HG02852 (cell line): ENCODE measurements around the gene CTNNA1.

Experiments
- ATAC-seq: cut with Tn5 transposase; IDR thresholded peaks from one replicate; pipeline ENCODE4 v1.9.1; 2021; ENCODE audit warnings: mild to moderate bottlenecking, moderate library complexity; ENCODE audit not compliant: unreplicated experiment

The CTNNA1 gene

GRCh38 chr5:138961221-138961620 is 208.0 kb downstream of the CTNNA1 start:
- no peak for ATAC-seq

GRCh38 chr5:138961729-138962128 is 208.5 kb downstream of the CTNNA1 start:
- no peak for ATAC-seq

- ATAC-seq = no peak
These were observed 209.6 kb downstream of the CTNNA1 start for GRCh38 chr5:138962614-138963370.

DNA sequence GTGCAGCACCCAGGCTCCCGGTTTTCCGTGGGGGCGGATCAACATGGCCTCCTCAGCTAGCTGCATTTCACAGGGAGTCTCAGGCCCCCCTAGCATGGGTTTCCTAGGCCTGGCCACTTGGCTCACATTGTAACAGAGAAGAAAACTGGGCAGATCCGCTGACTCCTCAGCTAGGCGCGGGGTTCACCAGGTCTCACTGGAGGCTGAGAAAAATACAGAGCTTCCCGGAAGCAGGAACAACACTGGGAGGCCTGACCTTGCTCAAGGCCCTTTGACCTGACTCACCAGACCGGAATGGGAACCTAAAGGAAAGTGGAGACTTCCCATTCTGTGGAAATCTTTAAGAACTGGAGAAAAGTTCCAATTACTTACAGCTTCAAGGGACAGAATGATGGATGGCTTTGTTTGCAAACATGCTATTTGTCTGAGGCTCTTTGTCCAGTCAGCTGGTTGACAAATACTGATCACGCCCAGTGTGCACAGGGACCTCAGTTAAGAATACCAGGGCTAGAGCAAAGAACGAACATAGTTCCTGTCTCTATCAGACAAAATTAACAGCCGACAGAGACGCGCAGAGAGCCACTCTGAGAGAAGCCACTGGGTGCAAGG is 210.6 kb downstream of the CTNNA1 start:
- ATAC-seq = no peak

DNA sequence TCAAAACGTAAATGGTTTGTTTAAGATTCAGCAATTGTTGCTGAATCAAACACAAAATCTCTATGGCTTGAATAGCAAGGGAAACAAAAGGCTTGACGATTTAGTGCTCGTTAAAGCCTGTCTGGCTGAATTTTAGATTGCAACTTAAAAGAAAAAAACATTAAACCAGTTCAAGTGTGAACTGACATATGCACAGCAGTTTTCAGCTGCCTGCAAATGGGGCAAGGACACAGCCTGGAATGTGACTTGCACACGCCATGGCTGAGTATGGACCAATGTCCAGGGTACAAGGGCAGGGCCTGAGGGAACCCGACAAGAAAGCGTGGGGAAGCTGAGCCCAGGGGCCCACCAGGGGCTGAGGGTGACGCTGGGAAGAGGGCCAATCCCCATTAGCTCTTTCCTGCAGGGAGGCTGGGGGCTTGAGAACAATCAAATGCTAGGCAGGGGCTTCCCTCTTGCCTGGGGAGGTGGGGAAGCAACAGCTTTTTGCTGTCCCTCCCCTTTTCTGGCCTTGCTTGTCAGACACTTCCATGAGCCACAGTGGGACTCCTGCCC is 211.5 kb downstream of the CTNNA1 start:
- no peak for ATAC-seq

DNA sequence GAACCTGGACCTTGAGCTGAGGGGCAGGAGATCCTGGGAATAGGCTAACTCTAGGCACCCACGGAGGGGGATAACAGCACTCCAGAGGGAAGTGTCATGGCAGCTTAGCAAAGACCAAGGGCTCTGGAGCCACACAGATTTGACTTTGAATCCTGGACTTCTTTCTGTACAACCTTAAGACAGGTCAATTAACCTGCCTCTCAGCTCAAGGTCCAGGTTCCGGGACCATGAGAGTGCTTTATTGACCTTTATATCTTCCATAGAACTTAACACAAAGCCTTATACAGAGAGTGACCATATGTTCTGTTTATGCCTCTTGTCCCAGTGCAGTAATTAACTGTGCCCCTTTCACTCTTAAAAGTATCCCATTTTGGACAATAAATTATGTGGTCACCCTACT is 212.4 kb downstream of the CTNNA1 start:
- no peak for ATAC-seq

- ATAC-seq = no peak
These were observed 213.2 kb downstream of the CTNNA1 start for GRCh38 chr5:138966236-138966985.

DNA sequence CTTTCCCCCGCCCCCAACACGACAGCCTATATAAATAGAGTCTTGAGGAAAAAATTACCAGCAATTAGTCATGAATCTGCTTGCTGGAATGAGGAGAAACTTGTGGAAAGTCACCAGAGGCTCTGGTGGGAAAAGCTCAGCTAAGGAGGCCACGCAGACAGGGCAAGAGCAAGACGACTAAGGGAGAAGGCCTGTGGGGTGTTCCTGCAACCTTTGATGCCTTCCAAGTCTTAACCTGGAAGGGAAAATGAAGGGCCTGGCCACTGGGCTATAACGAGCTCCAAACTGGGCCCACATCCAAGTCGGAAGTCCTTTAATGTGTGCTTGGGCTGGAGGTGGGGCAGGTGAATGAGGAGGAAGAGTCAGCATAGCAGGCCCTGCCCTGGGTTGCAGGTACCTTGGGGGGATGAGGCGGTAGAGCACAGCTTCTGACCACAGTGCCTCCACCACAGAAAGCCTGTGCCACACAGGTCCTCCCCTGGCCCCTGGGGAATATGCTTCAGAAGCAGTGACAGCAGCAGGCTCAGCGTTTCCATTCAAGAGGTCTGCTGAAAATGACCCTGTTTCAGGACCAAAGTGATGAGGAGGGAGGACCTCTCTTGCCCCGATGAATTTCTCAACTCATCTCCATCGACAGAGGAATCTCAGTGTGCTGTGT is 214.7 kb downstream of the CTNNA1 start:
- ATAC-seq = no peak

DNA sequence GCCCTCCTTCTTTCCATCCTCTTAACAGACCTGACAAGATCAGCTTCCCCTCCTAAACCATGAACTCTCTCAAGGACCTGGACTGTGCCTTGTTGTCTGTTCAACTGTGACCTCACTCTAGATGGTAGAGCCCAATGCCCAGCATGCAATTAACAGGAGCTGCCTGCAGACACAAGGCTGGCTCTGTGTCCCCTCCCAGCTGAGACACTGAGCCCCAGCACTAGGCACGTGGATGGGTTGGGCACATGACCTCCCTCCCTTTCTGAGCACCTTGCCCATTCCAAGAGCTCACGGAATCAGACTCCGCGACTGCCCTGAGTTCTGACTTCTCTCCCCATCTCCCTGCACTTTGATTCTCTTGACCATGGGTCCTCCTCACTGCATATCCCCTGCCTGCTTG is 215.4 kb downstream of the CTNNA1 start:
- ATAC-seq = no peak

- no peak for ATAC-seq
These were observed 216.2 kb downstream of the CTNNA1 start for GRCh38 chr5:138969323-138970002.

DNA sequence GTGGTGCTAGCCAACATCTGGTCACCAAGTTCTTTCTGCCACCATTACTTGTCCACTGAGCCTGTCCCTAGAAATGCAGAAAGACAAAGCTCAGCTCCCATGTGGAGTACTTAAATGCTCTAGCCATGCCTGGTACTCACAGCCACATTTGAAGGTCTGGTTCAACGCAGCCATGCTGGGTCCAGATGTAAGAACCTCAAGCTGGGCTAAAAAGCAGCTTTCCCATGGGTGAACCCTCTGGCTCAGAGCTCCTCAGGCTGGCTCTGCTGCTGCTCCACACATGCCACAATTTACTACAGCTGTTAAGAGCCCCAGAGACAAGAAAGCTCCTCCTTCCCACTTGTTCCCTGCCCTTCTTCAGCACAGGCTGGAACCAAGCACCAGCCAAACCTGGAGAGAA is 219.0 kb downstream of the CTNNA1 start:
- no peak for ATAC-seq

DNA sequence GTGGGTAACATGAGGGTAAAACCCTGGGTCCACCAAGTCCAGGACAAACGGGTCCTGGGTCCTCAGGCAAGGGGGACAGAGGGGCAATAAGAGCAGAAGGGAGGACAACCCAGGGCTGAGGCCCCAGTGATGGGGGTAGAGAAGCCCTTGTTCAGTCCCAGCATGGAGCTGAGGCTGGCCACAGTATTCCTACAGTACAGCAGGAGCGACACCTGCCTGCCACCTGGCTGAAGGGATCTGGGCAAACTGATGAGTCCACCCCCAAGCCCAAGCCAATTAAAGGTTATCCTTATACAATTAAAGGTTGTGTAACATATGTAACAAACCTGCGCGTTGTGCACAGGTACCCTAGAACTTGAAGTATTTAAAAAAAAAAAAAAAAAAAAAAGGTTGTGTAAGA is 219.6 kb downstream of the CTNNA1 start:
- ATAC-seq = no peak

- no peak for ATAC-seq
These were observed 221.2 kb downstream of the CTNNA1 start for GRCh38 chr5:138974227-138975063.

GRCh38 chr5:138975098-138975847 is 222.0 kb downstream of the CTNNA1 start:
- ATAC-seq = no peak

DNA sequence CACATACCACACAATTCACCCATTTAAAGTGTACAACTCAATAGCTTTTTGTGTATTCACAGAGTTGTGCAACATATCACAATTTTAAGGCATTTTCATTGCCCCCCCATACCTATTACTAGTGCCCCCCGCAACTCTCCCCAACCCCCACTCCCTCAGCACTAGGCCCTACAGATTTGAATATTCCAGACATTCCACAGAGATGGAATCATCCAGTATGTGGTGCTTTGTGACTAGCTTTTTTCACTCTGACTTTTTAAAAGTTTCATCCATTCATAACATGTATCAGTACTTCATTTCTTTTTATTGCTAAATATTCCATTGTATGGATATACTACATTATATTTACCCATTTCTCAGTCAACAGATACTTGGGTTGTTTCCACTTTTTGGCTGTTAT is 224.9 kb downstream of the CTNNA1 start:
- no peak for ATAC-seq

GRCh38 chr5:138978581-138978980 is 225.4 kb downstream of the CTNNA1 start:
- ATAC-seq = no peak

GRCh38 chr5:138979684-138980280 is 226.6 kb downstream of the CTNNA1 start:
- ATAC-seq = no peak

DNA sequence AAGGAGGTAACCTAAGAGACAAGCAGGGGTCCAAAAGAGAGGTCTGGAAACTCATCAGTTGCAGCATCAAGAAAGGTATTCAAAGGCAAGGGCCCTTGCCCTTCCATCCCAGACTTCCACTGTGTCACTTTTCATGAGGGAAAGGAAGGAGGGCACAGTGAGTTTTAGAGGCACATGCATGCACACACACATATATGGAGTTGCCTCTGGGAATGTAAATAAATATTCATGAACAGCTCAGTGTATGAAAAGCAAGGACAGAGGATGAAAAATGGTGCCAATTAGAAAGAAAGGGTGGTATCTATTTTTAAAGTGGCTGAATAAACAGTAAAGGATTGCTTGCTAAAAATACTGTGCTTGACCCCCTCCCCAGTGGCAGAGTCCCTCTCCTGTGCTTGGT is 227.2 kb downstream of the CTNNA1 start:
- ATAC-seq = no peak

- no peak for ATAC-seq
These were observed 227.9 kb downstream of the CTNNA1 start for GRCh38 chr5:138981131-138981530.
